H1 (cell line): Measurements from ENCODE around the gene NHS.

Experiments used
- BRCA1 ChIP-seq: IDR thresholded peaks from 2 replicates; pipeline ENCODE4 v1.6.1; 2012; ENCODE audit warnings: low read depth, low read length, improper control_type of control experiment
- CHD1 ChIP-seq: IDR thresholded peaks from 2 replicates; pipeline ENCODE4 v1.6.1; 2012; ENCODE audit warnings: low read depth, low read length, improper control_type of control experiment
- CREB1 ChIP-seq: IDR thresholded peaks from 2 replicates; pipeline ENCODE4 v1.6.1; 2012; ENCODE audit warnings: inconsistent platforms
- EZH2 ChIP-seq: fragments of 200-600 bp; sonication (generic); IDR thresholded peaks from 2 replicates; pipeline ENCODE4 v1.7.1; 2012; ENCODE audit warnings: low read depth, mild to moderate bottlenecking, moderate library complexity, low read length, inconsistent platforms; ENCODE audit not compliant: severe bottlenecking
- FOSL1 ChIP-seq: IDR thresholded peaks from 2 replicates; pipeline ENCODE4 v1.6.1; 2011; ENCODE audit warnings: mild to moderate bottlenecking, low read depth, low read length, moderate library complexity; ENCODE audit not compliant: insufficient read depth
- POLR2A ChIP-seq, 2 experiments: IDR thresholded peaks; 1 replicate in 1 of 2; 2 replicates in 1 of 2; pipeline ENCODE4 v1.6.1; 2011; ENCODE audit warnings: low read depth in 2 of 2, low read length in 2 of 2, mild to moderate bottlenecking in 2 of 2; ENCODE audit errors: control extremely low read depth in 1 of 2
- POLR2AphosphoS5 ChIP-seq: IDR thresholded peaks from 2 replicates; pipeline ENCODE4 v1.6.1; 2011; ENCODE audit warnings: low read depth, low read length
- RFX5 ChIP-seq: IDR thresholded peaks from 2 replicates; pipeline ENCODE4 v1.6.1; 2011; ENCODE audit warnings: low read depth, low read length, improper control_type of control experiment, borderline replicate concordance
- TF ChIP-seq, protein P1 (sequence below), 3 experiments: IDR thresholded peaks; 1 replicate in 2 of 3; 2 replicates in 1 of 3; pipeline versions ENCODE4 v1.5.1 to v1.6.1; 2011; ENCODE audit warnings: low read length in 3 of 3, mild to moderate bottlenecking in 3 of 3, inconsistent platforms in 2 of 3, low read depth in 1 of 3, moderate library complexity in 1 of 3; ENCODE audit not compliant: insufficient read depth in 1 of 3; ENCODE audit errors: control extremely low read depth in 1 of 3
- TF ChIP-seq, protein P2 (sequence below): IDR thresholded peaks from 2 replicates; pipeline ENCODE4 v1.6.1; 2012; ENCODE audit warnings: low read length, inconsistent platforms
- TF ChIP-seq, protein P3 (sequence below): IDR thresholded peaks from 2 replicates; pipeline ENCODE4 v1.6.1; 2011; ENCODE audit warnings: low read length, improper control_type of control experiment
- TF ChIP-seq, protein P4 (sequence below): IDR thresholded peaks from 2 replicates; pipeline ENCODE4 v1.6.1; 2012; ENCODE audit warnings: inconsistent platforms

DNA sequence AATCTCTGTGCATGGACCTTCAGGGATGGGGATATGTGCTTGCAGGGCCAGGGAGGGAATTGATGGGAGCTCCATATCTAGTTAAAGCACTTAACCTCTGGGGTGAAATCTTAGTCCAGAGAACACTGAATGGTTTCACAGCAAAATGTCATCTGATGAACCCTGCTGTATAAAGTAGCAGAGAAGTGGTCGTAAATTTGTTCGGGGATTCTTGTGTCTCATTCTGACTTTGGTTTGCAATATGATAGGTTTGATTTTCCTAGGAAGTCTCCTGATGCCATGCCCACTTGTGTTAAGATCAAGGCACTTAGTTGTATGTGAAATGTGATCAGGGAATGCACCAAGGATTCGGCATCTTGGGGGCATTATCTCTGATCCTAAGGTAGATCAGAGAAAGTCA lies 96.9 kb downstream of the NHS start:
- TF ChIP-seq POLR2A (IDR thresholded peaks at IDR 0.05; ENCODE audit: control extremely low read depth in 1 of 2, low read depth in 2 of 2, low read length in 2 of 2) (no peak), RFX5 (no peak), POLR2AphosphoS5 (no peak), BRCA1 (no peak), EZH2 (no peak), CHD1 (no peak), CREB1 (no peak), FOSL1 (no peak)
- TF ChIP-seq, protein P1, sequence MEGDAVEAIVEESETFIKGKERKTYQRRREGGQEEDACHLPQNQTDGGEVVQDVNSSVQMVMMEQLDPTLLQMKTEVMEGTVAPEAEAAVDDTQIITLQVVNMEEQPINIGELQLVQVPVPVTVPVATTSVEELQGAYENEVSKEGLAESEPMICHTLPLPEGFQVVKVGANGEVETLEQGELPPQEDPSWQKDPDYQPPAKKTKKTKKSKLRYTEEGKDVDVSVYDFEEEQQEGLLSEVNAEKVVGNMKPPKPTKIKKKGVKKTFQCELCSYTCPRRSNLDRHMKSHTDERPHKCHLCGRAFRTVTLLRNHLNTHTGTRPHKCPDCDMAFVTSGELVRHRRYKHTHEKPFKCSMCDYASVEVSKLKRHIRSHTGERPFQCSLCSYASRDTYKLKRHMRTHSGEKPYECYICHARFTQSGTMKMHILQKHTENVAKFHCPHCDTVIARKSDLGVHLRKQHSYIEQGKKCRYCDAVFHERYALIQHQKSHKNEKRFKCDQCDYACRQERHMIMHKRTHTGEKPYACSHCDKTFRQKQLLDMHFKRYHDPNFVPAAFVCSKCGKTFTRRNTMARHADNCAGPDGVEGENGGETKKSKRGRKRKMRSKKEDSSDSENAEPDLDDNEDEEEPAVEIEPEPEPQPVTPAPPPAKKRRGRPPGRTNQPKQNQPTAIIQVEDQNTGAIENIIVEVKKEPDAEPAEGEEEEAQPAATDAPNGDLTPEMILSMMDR (IDR thresholded peaks at IDR 0.05; ENCODE audit: control extremely low read depth in 1 of 3, insufficient read depth in 1 of 3, low read depth in 1 of 3, low read length in 3 of 3), result no peak
- TF ChIP-seq, protein P2, sequence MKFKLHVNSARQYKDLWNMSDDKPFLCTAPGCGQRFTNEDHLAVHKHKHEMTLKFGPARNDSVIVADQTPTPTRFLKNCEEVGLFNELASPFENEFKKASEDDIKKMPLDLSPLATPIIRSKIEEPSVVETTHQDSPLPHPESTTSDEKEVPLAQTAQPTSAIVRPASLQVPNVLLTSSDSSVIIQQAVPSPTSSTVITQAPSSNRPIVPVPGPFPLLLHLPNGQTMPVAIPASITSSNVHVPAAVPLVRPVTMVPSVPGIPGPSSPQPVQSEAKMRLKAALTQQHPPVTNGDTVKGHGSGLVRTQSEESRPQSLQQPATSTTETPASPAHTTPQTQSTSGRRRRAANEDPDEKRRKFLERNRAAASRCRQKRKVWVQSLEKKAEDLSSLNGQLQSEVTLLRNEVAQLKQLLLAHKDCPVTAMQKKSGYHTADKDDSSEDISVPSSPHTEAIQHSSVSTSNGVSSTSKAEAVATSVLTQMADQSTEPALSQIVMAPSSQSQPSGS, result no peak
- TF ChIP-seq, protein P3, sequence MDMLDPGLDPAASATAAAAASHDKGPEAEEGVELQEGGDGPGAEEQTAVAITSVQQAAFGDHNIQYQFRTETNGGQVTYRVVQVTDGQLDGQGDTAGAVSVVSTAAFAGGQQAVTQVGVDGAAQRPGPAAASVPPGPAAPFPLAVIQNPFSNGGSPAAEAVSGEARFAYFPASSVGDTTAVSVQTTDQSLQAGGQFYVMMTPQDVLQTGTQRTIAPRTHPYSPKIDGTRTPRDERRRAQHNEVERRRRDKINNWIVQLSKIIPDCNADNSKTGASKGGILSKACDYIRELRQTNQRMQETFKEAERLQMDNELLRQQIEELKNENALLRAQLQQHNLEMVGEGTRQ, result no peak
- TF ChIP-seq, protein P4, sequence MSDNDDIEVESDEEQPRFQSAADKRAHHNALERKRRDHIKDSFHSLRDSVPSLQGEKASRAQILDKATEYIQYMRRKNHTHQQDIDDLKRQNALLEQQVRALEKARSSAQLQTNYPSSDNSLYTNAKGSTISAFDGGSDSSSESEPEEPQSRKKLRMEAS, result no peak
